ENCODE results near the gene OTUB1. TPM values are rescaled to one million over a fixed set of nuclear protein-coding genes. Genes with fewer than 3 reads are reported as not detected.

The OTUB1 gene
- total RNA-seq, 4 donors from 2014 or later = 57.7 to 70.5 (median 65.4) TPM

- Histone ChIP-seq H3K4me1 (peaks cover 5 to 12% (median 10%) of the 10 kb centered on the region in 4 donors), H3K27me3 (peaks cover 0 to 37% (median 0%) of the 10 kb centered on the region in 4 donors), H3K4me3 (peak overlapping the region in 1 of 4 donors; percentile 23), H3K36me3 (no peaks in the 10 kb centered on the region), H3K9me3 (no peaks in the 10 kb centered on the region), H3K27ac (replicated peaks in 1 of 4) (no peak overlapping the region)
- DNase-seq (ENCODE audit: extremely low spot score) = no peak
- intact Hi-C loops (cut with DNase I) = no loop called here
- WGBS = 19% methylated on average over 17 of the region's 22 CpGs
- TF ChIP-seq EP300 (IDR thresholded peaks at IDR 0.05) = no peak
- TF ChIP-seq POLR2AphosphoS5 (IDR thresholded peaks at IDR 0.05) = no peak
- no peak for TF ChIP-seq POLR2A (IDR thresholded peaks at IDR 0.05; ENCODE audit: low read depth)
- no peak for TF ChIP-seq CTCF (IDR thresholded peaks at IDR 0.05)
Observed at GRCh38 chr11:64028398-64029115, 42.3 kb downstream of the OTUB1 start.

- Histone ChIP-seq H3K4me3 (no peak overlapping the region), H3K27ac (replicated peaks in 1 of 4) (no peak overlapping the region), H3K27me3 (peaks cover 0 to 49% (median 2%) of the 10 kb centered on the region in 4 donors), H3K36me3 (no peaks in the 10 kb centered on the region), H3K4me1 (peaks cover 5 to 16% (median 15%) of the 10 kb centered on the region in 4 donors), H3K9me3 (no peaks in the 10 kb centered on the region)
- intact Hi-C loops (cut with DNase I) = no loop called here
- no peak for DNase-seq (ENCODE audit: extremely low spot score)
- 82% methylated on average over 5 of the region's 8 CpGs for WGBS
- TF ChIP-seq EP300 (IDR thresholded peaks at IDR 0.05) (no peak), CTCF (IDR thresholded peaks at IDR 0.05) (no peak), POLR2AphosphoS5 (IDR thresholded peaks at IDR 0.05) (no peak), POLR2A (IDR thresholded peaks at IDR 0.05; ENCODE audit: low read depth) (no peak)
Observed at GRCh38 chr11:64029773-64030172, 43.5 kb downstream of the OTUB1 start.

GRCh38 chr11:64031001-64031400 is 44.8 kb downstream of the OTUB1 start:
- peaks cover 12 to 26% (median 24%) of the 10 kb centered on the region in 4 donors for H3K4me1 ChIP-seq
- no peak for DNase-seq (ENCODE audit: extremely low spot score)
- 84% methylated on average over 3 of the region's 3 CpGs for WGBS
- H3K27me3 ChIP-seq = peaks cover 0 to 59% (median 7%) of the 10 kb centered on the region in 4 donors
- no peak overlapping the region for H3K4me3 ChIP-seq
- TF ChIP-seq POLR2AphosphoS5 (IDR thresholded peaks at IDR 0.05) (no peak), CTCF (IDR thresholded peaks at IDR 0.05) (no peak), POLR2A (IDR thresholded peaks at IDR 0.05; ENCODE audit: low read depth) (no peak), EP300 (IDR thresholded peaks at IDR 0.05) (no peak)
- intact Hi-C loops (cut with DNase I) = no loop called here
- no peaks in the 10 kb centered on the region for H3K36me3 ChIP-seq
- no peaks in the 10 kb centered on the region for H3K9me3 ChIP-seq
- no peak overlapping the region for H3K27ac ChIP-seq (replicated peaks in 1 of 4)

GRCh38 chr11:64032050-64032449 is 45.8 kb downstream of the OTUB1 start:
- no peak for TF ChIP-seq POLR2AphosphoS5 (IDR thresholded peaks at IDR 0.05)
- TF ChIP-seq EP300 (IDR thresholded peaks at IDR 0.05) = no peak
- no peak for TF ChIP-seq CTCF (IDR thresholded peaks at IDR 0.05)
- no peak for TF ChIP-seq POLR2A (IDR thresholded peaks at IDR 0.05; ENCODE audit: low read depth)
- Histone ChIP-seq H3K27ac (replicated peaks in 1 of 4) (no peak overlapping the region), H3K4me3 (no peak overlapping the region), H3K27me3 (peaks cover 3 to 69% (median 7%) of the 10 kb centered on the region in 4 donors), H3K36me3 (no peaks in the 10 kb centered on the region), H3K4me1 (peaks cover 22 to 37% (median 33%) of the 10 kb centered on the region in 4 donors), H3K9me3 (no peaks in the 10 kb centered on the region)
- DNase-seq (ENCODE audit: extremely low spot score) = no peak
- intact Hi-C loops (cut with DNase I) = no loop called here
- WGBS = 85% methylated on average over 4 of the region's 4 CpGs

Measured in esophagus muscularis mucosa (tissue), 4 donors.